ENCODE data around the gene TPCN2.

The TPCN2 gene

DNA sequence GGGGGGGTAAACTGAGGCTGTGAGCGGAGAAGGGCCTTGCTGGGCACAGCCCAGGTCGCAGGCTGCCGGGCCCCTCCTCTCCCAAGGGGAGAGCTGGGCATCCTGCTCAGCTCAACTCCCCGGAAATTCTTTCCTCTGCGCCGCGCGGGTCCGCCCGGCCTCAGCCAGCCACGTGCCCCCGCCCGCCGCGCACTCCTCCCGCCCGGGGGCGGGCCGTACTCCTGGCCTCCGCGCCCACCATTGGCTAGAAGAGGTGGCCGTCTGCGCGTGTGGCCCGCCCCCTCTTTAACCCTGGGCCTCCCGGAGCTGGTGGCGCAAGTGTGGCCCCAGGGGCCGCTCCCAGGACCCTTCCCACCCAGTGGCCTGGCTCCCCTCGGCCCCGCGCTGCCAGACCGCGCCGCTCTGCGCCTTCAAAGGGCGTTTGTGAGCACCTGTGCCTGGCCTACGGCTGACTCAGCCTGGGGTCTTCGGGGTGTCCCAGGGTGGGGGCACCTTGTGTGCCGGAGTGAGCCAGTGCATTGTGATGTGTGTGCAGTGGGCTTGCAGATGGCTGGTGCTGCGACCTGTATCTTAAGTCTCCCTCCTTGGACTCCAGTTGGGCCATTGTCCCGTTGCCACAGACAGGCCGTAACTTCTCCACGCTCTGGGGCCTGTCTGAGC, 37.6 kb upstream of the TPCN2 start:
- TF ChIP-seq POLR2AphosphoS5 (IDR thresholded peaks at IDR 0.05; ENCODE audit: low read depth, low read length) (no peak), TAF1 (IDR thresholded peaks at IDR 0.05; ENCODE audit: borderline replicate concordance, insufficient read depth, low read length) (no peak), SIN3A (IDR thresholded peaks at IDR 0.05; ENCODE audit: borderline replicate concordance, insufficient read depth, low read length) (no peak), FOXP2 (optimal IDR thresholded peaks at IDR 0.05; ENCODE audit: borderline replicate concordance, extremely low read depth, extremely low read length, insufficient read depth) (no peak)
- TF ChIP-seq, protein P1, sequence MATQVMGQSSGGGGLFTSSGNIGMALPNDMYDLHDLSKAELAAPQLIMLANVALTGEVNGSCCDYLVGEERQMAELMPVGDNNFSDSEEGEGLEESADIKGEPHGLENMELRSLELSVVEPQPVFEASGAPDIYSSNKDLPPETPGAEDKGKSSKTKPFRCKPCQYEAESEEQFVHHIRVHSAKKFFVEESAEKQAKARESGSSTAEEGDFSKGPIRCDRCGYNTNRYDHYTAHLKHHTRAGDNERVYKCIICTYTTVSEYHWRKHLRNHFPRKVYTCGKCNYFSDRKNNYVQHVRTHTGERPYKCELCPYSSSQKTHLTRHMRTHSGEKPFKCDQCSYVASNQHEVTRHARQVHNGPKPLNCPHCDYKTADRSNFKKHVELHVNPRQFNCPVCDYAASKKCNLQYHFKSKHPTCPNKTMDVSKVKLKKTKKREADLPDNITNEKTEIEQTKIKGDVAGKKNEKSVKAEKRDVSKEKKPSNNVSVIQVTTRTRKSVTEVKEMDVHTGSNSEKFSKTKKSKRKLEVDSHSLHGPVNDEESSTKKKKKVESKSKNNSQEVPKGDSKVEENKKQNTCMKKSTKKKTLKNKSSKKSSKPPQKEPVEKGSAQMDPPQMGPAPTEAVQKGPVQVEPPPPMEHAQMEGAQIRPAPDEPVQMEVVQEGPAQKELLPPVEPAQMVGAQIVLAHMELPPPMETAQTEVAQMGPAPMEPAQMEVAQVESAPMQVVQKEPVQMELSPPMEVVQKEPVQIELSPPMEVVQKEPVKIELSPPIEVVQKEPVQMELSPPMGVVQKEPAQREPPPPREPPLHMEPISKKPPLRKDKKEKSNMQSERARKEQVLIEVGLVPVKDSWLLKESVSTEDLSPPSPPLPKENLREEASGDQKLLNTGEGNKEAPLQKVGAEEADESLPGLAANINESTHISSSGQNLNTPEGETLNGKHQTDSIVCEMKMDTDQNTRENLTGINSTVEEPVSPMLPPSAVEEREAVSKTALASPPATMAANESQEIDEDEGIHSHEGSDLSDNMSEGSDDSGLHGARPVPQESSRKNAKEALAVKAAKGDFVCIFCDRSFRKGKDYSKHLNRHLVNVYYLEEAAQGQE (IDR thresholded peaks at IDR 0.05; ENCODE audit: insufficient read depth in 1 of 2, low read depth in 2 of 2, low read length in 2 of 2): no peak

DNA sequence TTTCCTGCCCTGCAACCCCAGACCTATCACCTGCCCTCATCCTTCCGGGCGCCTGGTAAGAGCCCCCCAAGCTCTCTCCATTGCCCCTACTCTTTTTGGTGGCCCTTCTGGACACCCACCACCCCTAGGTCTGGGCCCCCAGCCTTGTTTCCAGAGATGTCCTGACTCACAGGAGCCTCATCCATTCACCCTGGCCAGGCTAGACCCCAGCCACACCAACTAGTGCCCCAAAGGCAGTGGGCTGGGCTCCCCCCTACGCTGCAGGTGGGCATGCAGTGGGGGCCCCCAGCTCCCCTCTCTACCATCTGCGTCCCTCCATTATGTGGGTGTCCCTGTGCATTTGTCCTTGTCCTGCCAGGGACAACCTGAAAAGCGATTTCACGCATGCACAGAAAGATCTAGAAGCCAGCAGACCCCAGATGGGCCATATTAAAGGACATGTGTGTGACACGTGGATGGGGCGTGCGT, 37.1 kb upstream of the TPCN2 start:
- TF ChIP-seq, protein P1 (IDR thresholded peaks at IDR 0.05; ENCODE audit: insufficient read depth in 1 of 2, low read depth in 2 of 2, low read length in 2 of 2): no peak
- TF ChIP-seq FOXP2 (optimal IDR thresholded peaks at IDR 0.05; ENCODE audit: borderline replicate concordance, extremely low read depth, extremely low read length, insufficient read depth) (no peak), SIN3A (IDR thresholded peaks at IDR 0.05; ENCODE audit: borderline replicate concordance, insufficient read depth, low read length) (no peak), POLR2AphosphoS5 (IDR thresholded peaks at IDR 0.05; ENCODE audit: low read depth, low read length) (no peak), TAF1 (IDR thresholded peaks at IDR 0.05; ENCODE audit: borderline replicate concordance, insufficient read depth, low read length) (no peak)

DNA sequence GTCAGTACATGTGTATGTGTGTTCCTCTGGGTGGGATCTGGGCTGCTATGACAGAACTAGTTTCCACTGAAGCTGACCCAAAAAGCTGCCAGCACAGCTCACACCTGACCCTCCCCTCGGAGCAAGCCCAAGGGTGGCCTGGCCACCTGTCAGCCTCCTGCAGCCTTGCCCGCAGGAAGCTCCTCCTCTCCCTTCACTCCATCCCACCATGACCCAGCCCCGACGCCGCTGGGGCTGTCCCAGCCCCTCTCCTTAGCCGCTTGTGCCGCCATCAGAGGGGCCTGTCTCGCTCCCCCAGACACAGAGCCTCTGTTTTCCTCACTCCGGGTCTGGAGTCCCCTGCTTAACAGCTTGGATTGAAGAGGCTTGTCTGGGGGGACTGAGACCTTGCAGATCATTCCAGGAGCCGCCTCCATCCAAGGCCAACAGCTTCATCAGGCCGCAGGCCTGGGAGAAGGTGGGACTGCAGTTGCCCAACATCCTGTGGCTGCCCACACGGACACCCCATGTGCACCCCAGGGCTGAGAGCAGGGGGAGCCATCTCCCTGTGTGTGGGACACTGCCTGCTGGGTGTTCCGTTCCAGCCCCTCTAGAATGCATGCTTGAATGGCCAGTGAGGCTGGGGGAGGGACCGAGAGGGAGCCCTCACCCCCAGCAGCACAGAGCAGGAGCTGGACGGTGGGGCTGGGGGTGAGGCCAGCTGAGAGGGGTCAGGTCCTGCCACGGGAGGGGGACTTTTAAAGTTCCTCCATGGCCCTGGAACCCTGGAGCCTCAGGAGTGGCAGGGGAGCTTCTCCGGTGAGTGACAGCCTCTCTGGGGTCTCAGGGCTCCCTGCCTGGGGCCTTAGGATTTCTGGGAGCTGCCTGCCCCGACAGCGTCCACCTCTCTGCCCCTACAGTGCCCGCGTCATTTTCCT, 36.4 kb upstream of the TPCN2 start:
- TF ChIP-seq FOXP2 (optimal IDR thresholded peaks at IDR 0.05; ENCODE audit: borderline replicate concordance, extremely low read depth, extremely low read length, insufficient read depth) (no peak), SIN3A (IDR thresholded peaks at IDR 0.05; ENCODE audit: borderline replicate concordance, insufficient read depth, low read length) (no peak), POLR2AphosphoS5 (IDR thresholded peaks at IDR 0.05; ENCODE audit: low read depth, low read length) (no peak), TAF1 (IDR thresholded peaks at IDR 0.05; ENCODE audit: borderline replicate concordance, insufficient read depth, low read length) (no peak)
- TF ChIP-seq, protein P1 (IDR thresholded peaks at IDR 0.05; ENCODE audit: insufficient read depth in 1 of 2, low read depth in 2 of 2, low read length in 2 of 2): no peak

DNA sequence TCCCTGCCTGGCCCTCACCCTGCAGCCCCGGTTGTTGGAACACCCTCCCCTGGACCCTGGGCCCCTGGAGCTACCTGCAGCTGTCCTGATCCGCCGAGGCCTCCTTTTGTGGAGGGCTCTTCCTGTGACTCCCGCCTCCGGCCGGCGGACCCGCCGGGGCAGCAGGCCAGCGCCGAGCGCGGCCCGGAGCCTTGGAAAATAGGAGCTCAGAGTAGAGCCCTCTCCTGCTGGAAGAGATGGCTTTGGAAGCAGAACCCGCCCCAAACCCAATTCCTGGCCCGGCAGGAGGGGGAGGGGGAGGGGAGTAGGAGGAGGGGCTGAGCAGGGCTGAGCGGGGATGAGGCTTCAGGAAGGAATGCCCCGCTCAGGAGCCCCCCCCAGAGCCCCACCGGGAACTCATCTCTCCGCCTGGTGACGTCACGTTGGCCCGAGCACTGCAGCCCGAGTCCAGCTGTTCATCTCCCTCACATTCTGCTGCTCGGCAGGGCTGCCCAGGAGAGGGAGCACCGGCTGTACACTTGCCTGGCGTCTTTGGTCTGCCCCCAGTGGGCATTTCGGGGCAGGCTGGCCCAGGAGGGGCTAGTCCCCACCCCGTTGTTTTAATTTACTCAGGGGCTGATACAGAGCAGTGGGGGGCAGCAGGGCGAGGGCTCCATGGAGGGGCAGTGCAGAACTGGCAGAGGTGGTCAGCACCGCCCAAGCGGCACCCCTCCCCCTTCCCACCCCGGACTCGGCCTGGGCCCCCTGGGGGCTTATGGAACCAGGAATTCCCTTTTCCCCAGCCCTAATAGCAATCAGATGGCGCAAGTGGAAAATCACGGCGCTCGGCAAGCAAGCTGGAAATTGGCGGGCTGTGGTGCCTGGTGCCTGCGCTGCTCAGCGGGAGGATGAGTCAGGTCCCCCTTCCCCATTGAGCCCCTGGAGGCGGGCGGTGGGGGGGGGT, 35.5 kb upstream of the TPCN2 start, which contains the start of gene MRGPRF:
TSS of gene MRGPRF (minus strand) at position 238 of the 943 bp plus-strand sequence. CDS start 3,345 bp downstream, outside the sequence.
- TF ChIP-seq TAF1 (IDR thresholded peaks at IDR 0.05; ENCODE audit: borderline replicate concordance, insufficient read depth, low read length) (no peak), FOXP2 (optimal IDR thresholded peaks at IDR 0.05; ENCODE audit: borderline replicate concordance, extremely low read depth, extremely low read length, insufficient read depth) (no peak), POLR2AphosphoS5 (IDR thresholded peaks at IDR 0.05; ENCODE audit: low read depth, low read length) (no peak), SIN3A (IDR thresholded peaks at IDR 0.05; ENCODE audit: borderline replicate concordance, insufficient read depth, low read length) (no peak)
- TF ChIP-seq, protein P1 (IDR thresholded peaks at IDR 0.05; ENCODE audit: insufficient read depth in 1 of 2, low read depth in 2 of 2, low read length in 2 of 2): no peak

Measured in PFSK-1 (cell line).